Kidney (tissue), 14 donors: ENCODE measurements around the gene MTMR8. TPM values are rescaled to one million over a fixed set of nuclear protein-coding genes. Genes with fewer than 3 reads are reported as not detected.

Experiments
- DNase-seq, 5 donors: peaks; one replicate each; pipeline ENCODE4 v3.0.0-alpha.2; 2013 to 2020
- FAIRE-seq: peaks from 2 replicates; lab custom pipeline; 2012; peaks lifted over from hg19 to GRCh38; lab: Jason Lieb, UNC
- H3K27ac ChIP-seq, 2 donors: one replicate each; pipeline ENCODE4 v1.7.0; 2013; ENCODE audit warnings: low read depth in 2 of 2, low read length in 2 of 2, inconsistent platforms in 1 of 2
- H3K27me3 ChIP-seq: one replicate; pipeline ENCODE4 v1.7.1; 2013; ENCODE audit warnings: low read length, inconsistent platforms; ENCODE audit not compliant: control insufficient read depth, insufficient read depth
- H3K36me3 ChIP-seq, 3 donors: one replicate each; pipeline versions ENCODE4 v1.7.0 to v1.7.1; 2013; ENCODE audit warnings: low read length in 3 of 3, control low read depth in 1 of 3, inconsistent platforms in 1 of 3; ENCODE audit not compliant: insufficient read depth in 3 of 3, control insufficient read depth in 2 of 3
- H3K4me1 ChIP-seq, 3 donors: one replicate each; pipeline versions ENCODE4 v1.7.0 to v1.7.1; 2013; ENCODE audit warnings: low read length in 3 of 3, inconsistent platforms in 1 of 3, low read depth in 1 of 3; ENCODE audit not compliant: control insufficient read depth in 2 of 3, insufficient read depth in 2 of 3
- H3K4me3 ChIP-seq, 3 donors: one replicate each; pipeline versions ENCODE4 v1.7.0 to v1.8.1; 2013; ENCODE audit warnings: low read length in 3 of 3, control low read depth in 1 of 3, inconsistent platforms in 1 of 3
- H3K9ac ChIP-seq, 3 donors: one replicate each; pipeline versions ENCODE4 v1.7.0 to v1.7.1; 2013; ENCODE audit warnings: low read length in 3 of 3, control low read depth in 1 of 3, inconsistent platforms in 1 of 3
- H3K9me3 ChIP-seq, 3 donors: one replicate each; pipeline versions ENCODE4 v1.7.0 to v1.7.1; 2013; ENCODE audit warnings: low read length in 3 of 3, control low read depth in 1 of 3, inconsistent platforms in 1 of 3; ENCODE audit not compliant: control insufficient read depth in 2 of 3, insufficient read depth in 1 of 3
- CTCF ChIP-seq: IDR thresholded peaks from 3 replicates; pipeline ENCODE4 v1.5.1; 2012; ENCODE audit warnings: mild to moderate bottlenecking, moderate library complexity, borderline replicate concordance; ENCODE audit not compliant: insufficient read depth; ENCODE audit errors: extremely low read depth
- intact Hi-C: fragments of 100-400 bp; cut with DNase I; formaldehyde crosslinking; loops from one replicate; pipeline ENCODE4 v1.11.1; 2022
- polyA plus RNA-seq: library from polyadenylated mRNA; stranded (reverse); fragments of 350-450 nt; fragmentation: Illumina TruSeq; extraction: RNeasy Lipid Tissue Mini Kit (QIAGEN cat#74804); gene quantifications from one replicate; pipeline ENCODE4 v1.2.3, GENCODE V29; 2014; ENCODE audit warnings: low read depth, low replicate concordance; ENCODE audit not compliant: insufficient read depth
- total RNA-seq: library from RNA; stranded (reverse); fragmentation: NEBNext Ultra II Directional; extraction: Animal tissue kit (Norgen Biotek cat#: 25700); gene quantifications from one replicate; pipeline ENCODE4 v1.2.1, GENCODE V29; 2021
- donor health status: control.
- donor health status: control.
- donor health status: control.
- donor health status: control.
- donor health status: control.
- donor health status: DM: yes; HTN: yes; CAD: no.
- donor health status: Normal renal cell carcinoma (clear cell type).

MTMR8 gene
- total and polyA plus RNA-seq, 2 donors from 2014 or later: 1.3 to 2.7 TPM

GRCh38 chrX:64229154-64229553, 166.1 kb downstream of the MTMR8 start:
- no peaks in the 10 kb centered on the region for H3K9me3 ChIP-seq
- no peak overlapping the region for H3K27ac ChIP-seq
- DNase-seq: no peak
- no peak overlapping the region for H3K9ac ChIP-seq
- H3K27me3 ChIP-seq: no peaks in the 10 kb centered on the region
- no peaks in the 10 kb centered on the region for H3K36me3 ChIP-seq
- intact Hi-C loops: no loop called here
- no peak for TF ChIP-seq CTCF
- no peaks in the 10 kb centered on the region for H3K4me1 ChIP-seq
- FAIRE-seq: no peak
- H3K4me3 ChIP-seq: no peak overlapping the region

Other genes with a start within 250 kb of the MTMR8 start
- 5.7 TPM for gene AMER1, start 189.7 kb downstream of the MTMR8 start, total RNA-seq
- 1.5 TPM for gene AMER1, start 189.7 kb downstream of the MTMR8 start, polyA plus RNA-seq
- gene ASB12, start 164.8 kb downstream of the MTMR8 start, total RNA-seq: not detected
- 0.62 TPM for gene ASB12, start 164.8 kb downstream of the MTMR8 start, polyA plus RNA-seq